ENCODE results near the gene CHID1. TPM values are rescaled to one million over a fixed set of nuclear protein-coding genes. Genes with fewer than 3 reads are reported as not detected.
A peak's percentile ranks its signal among the peaks of the same experiment; 100 is the strongest.

The CHID1 gene
- total RNA-seq, 6 donors from 2014 or later, result 34.6 to 144 (median 59.1) TPM

DNA sequence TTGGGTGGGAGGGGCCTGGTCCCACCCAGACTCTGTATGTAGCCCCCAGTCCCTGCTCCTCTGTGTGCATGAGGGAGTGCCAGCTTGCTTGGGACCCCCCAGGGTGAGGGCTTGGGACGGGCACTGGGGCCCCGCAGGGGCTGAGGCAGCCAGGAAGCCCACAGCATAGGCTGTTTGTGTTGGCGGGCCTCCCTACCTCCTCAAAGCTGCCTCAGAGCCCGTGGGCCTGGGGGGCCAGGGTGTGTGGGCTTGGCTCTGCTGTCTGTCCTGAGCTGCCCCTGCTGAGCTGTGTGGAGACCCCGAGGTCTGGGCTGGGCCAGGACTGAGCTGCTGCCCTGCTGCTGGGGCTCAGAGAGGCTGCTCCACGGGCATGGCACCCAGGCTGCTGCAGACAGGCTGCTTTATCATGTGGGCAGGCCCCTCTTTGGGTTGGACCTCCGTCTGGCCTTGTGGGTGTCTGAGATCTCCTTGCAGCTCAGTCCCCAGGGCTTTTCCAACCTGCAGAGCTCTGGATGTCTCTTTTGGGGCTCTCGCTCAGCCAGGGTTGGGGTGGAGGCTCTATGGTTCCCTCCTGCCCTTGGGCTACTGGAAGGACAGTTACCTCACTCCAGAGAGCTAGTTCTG, 64.6 kb downstream of the CHID1 start:
- H3K4me3 ChIP-seq, result peak overlapping the region in 1 of 4 donors; percentile 63
- H3K27ac ChIP-seq, result peak overlapping the region; percentile 93 to 97 (median 94)

DNA sequence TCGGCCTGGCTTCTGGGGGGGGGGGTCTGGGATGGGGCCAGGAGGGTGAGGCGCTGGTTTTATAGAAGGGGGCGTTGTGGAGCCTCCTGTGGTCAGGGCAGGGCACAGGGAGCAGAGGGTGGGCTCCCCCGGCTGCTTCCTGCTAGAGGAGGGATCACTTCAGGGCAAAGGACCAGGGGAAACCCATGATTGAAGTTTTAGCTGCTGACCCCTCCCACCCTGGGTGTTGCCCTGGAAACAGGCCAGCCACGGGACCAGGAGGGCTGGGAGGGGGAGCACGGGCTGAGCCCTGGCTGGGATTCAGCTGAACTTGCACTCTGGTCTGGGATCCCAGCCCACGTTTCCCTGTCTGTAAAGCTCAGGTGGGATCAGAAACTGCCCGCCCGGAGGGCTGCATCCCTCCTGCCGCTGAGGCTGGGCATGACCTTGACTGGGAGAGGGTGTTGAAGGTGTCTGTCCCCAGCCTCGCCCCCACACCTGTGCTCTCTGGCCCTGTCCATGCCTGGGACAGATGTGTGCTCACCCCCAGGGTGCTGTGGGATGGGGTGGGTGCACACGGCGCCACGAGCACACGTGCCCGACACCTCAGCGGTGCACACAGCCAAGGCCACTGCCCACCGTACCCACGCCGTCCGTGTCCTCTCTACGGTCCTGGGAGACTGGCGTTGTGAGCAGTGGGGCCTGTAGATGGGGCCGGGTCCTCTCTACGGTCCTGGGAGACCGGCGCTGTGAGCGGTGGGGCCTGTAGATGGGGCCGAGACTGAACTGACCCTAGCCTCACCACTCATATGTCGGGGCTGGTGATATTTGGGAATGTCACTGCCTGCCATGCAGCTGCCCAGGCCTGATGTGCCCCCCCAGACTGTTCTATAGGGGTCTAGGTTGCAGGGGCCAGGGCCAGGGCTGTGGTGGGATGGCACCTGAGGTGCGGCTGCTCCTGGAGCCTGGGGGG, 65.6 kb downstream of the CHID1 start:
- 10 to 19% methylated on average over 4 to 27 of the region's 31 CpGs for WGBS, 2 donors
- Histone ChIP-seq H3K4me1 (peaks cover 54 to 90% (median 75%) of the 10 kb centered on the region in 4 donors), H3K27ac (peak overlapping the region; percentile 93 to 97 (median 94)), H3K27me3 (peaks cover 0 to 4% (median 0%) of the 10 kb centered on the region in 4 donors), H3K9me3 (no peaks in the 10 kb centered on the region), H3K36me3 (peaks cover 2 to 9% (median 6%) of the 10 kb centered on the region in 4 donors), H3K4me3 (peak overlapping the region; percentile 63 to 99 (median 92))
- DNase-seq, result peak in 1 of 2 donors; percentile 94
- peak in 1 of 2 donors; percentile 84 for TF ChIP-seq POLR2AphosphoS5 (IDR thresholded peaks at IDR 0.05)
- peak in 2 of 4 donors; percentile 6 to 60 for TF ChIP-seq EP300 (IDR thresholded peaks at IDR 0.05)
- TF ChIP-seq, protein P1, sequence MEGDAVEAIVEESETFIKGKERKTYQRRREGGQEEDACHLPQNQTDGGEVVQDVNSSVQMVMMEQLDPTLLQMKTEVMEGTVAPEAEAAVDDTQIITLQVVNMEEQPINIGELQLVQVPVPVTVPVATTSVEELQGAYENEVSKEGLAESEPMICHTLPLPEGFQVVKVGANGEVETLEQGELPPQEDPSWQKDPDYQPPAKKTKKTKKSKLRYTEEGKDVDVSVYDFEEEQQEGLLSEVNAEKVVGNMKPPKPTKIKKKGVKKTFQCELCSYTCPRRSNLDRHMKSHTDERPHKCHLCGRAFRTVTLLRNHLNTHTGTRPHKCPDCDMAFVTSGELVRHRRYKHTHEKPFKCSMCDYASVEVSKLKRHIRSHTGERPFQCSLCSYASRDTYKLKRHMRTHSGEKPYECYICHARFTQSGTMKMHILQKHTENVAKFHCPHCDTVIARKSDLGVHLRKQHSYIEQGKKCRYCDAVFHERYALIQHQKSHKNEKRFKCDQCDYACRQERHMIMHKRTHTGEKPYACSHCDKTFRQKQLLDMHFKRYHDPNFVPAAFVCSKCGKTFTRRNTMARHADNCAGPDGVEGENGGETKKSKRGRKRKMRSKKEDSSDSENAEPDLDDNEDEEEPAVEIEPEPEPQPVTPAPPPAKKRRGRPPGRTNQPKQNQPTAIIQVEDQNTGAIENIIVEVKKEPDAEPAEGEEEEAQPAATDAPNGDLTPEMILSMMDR (IDR thresholded peaks at IDR 0.05), result no peak
- TF ChIP-seq POLR2A (IDR thresholded peaks at IDR 0.05), result peak in 1 of 4 donors; percentile 6
- peak; percentile 58 to 86 for ATAC-seq (ENCODE audit: low FRiP score in 2 of 2)

More for the DNA sequence above, 64.6 kb downstream of the CHID1 start:
- peaks cover 0 to 4% (median 0%) of the 10 kb centered on the region in 4 donors for H3K27me3 ChIP-seq
- ATAC-seq (ENCODE audit: low FRiP score in 2 of 2), result no peak
- H3K9me3 ChIP-seq, result no peaks in the 10 kb centered on the region
- no peak for DNase-seq
- TF ChIP-seq POLR2AphosphoS5 (IDR thresholded peaks at IDR 0.05), result no peak
- no peak for TF ChIP-seq POLR2A (IDR thresholded peaks at IDR 0.05)
- no peak for TF ChIP-seq EP300 (IDR thresholded peaks at IDR 0.05)
- TF ChIP-seq, protein P1 (IDR thresholded peaks at IDR 0.05), result no peak
- peaks cover 0 to 11% (median 8%) of the 10 kb centered on the region in 4 donors for H3K36me3 ChIP-seq
- peaks cover 47 to 90% (median 69%) of the 10 kb centered on the region in 4 donors for H3K4me1 ChIP-seq
- 40% methylated on average over 4 of the region's 8 CpGs; no CpG with 5 or more reads in 1 of the 2 donors for WGBS, 2 donors

DNA sequence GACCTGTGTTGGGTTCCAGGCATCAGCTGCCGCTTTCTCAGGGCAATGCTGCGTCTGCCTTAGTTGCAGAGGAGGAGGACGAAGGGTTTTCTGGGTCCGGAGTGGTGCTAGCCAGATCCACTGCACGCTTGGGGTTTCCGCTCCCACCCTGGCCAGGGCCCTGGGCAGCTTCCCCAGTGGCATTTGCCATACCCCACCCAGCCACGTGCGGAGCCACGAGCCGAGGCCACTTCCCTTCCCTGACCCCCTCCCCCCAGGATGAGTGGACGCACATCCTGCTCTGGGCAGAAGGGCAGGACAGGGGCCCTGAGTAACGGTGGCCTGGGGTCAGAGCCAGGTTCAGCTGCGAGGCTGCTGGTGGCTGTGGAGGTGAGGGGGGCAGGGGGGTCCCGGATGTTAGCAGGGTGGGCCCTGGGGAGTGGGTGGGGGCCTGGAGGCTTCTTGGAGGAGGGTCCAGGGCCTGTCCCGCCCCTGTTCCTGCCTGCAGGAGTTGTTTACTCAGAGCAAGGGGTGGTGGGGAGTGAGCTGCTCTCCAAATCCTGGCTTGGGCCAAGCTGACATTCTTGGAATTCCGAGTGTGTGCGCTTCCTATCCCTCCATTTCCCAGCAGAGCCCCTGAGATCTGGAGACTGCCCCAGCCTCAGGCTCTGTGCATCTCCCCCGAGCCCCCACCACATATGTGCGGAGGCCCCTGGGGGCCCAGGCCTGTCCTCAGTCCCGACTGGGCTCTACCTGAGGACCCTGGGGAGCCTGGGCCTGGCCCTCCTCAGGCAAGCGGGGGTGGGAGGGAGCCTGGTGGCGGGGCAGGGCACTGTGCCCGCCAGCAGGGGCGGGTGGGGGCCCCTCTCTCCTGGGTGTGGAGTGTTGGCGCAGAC, 66.6 kb downstream of the CHID1 start:
- H3K4me1 ChIP-seq, result peaks cover 49 to 92% (median 73%) of the 10 kb centered on the region in 4 donors
- H3K4me3 ChIP-seq, result peak overlapping the region; percentile 63 to 99 (median 92)
- peaks cover 0 to 1% (median 0%) of the 10 kb centered on the region in 4 donors for H3K27me3 ChIP-seq
- DNase-seq (peak; percentile 95 to 96), ATAC-seq (ENCODE audit: low FRiP score in 2 of 2) (peak; percentile 69 to 87)
- peak overlapping the region; percentile 93 to 97 (median 94) for H3K27ac ChIP-seq
- WGBS, 2 donors, result 7% methylated on average over 5 to 17 of the region's 25 CpGs
- H3K36me3 ChIP-seq, result peaks cover 11 to 18% (median 16%) of the 10 kb centered on the region in 4 donors
- TF ChIP-seq, protein P1 (IDR thresholded peaks at IDR 0.05), result peak in 3 of 6 experiments; percentile 17 to 32 (median 28)
- TF ChIP-seq POLR2AphosphoS5 (IDR thresholded peaks at IDR 0.05) (peak; percentile 99), EP300 (IDR thresholded peaks at IDR 0.05) (peak in 3 of 4 donors; percentile 53 to 99 (median 91)), POLR2A (IDR thresholded peaks at IDR 0.05) (peak in 3 of 4 donors; percentile 61 to 86 (median 67))
- H3K9me3 ChIP-seq, result no peaks in the 10 kb centered on the region

DNA sequence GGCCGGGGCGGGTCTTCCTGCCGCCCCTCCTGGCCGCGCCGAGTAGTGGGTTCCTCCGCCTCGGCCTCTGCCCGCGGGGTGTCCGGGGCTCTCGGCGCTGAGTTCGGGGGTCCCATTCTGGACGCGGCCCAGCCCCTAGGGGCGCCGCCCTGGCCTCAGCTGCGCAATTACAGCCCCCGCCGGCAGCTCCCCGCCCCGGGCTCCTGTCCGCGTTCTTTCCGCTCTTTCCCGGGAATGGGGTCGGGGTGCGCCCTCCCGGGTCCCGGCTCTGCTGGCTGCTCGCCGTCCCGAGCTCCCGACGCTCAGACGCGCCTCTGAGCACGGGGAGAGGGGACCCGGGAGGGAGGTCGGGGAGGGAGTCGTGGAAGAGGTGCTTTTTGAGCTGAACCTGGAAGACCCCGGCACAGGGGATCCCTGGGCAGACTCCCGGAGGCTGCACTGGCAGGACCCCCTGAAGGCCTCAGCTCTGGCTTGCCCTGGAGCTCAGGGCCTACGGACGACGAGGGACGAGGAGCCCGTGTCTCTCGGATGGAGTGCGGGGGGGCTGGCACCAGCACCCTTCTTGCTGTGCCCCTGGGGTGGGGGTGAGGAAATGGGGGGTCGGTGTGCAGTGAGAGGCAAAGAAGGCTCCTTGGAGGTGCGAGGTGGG, 67.4 kb downstream of the CHID1 start:
- DNase-seq (no peak), ATAC-seq (ENCODE audit: low FRiP score in 2 of 2) (peak in 1 of 2 donors; percentile 1)
- H3K4me3 ChIP-seq, result peak overlapping the region; percentile 63 to 99 (median 92)

More for the DNA sequence above, 67.4 kb downstream of the CHID1 start:
- TF ChIP-seq, protein P1 (IDR thresholded peaks at IDR 0.05), result no peak
- TF ChIP-seq POLR2A (IDR thresholded peaks at IDR 0.05) (no peak), POLR2AphosphoS5 (IDR thresholded peaks at IDR 0.05) (no peak), EP300 (IDR thresholded peaks at IDR 0.05) (no peak)
- peaks cover 45 to 92% (median 68%) of the 10 kb centered on the region in 4 donors for H3K4me1 ChIP-seq
- 0 to 2% methylated on average over 11 to 37 of the region's 53 CpGs for WGBS, 2 donors
- no peaks in the 10 kb centered on the region for H3K9me3 ChIP-seq
- peaks cover 15 to 27% (median 24%) of the 10 kb centered on the region in 4 donors for H3K36me3 ChIP-seq
- no peaks in the 10 kb centered on the region for H3K27me3 ChIP-seq
- peak overlapping the region; percentile 93 to 97 (median 94) for H3K27ac ChIP-seq

Data from upper lobe of left lung (tissue), 6 donors.